HG03439 (cell line): ENCODE measurements around the gene CADPS.

Source experiments
- ATAC-seq: cut with Tn5 transposase; IDR thresholded peaks from one replicate; pipeline ENCODE4 v1.9.1; 2021; ENCODE audit warnings: mild to moderate bottlenecking, moderate library complexity; ENCODE audit not compliant: unreplicated experiment

The CADPS gene

GRCh38 chr3:62874711-62875557 lies at the start of gene CADPS:
Gene CADPS (minus strand): TSS chr3:62875416. CDS start chr3:62875029, 387 bp downstream.
- no peak for ATAC-seq

GRCh38 chr3:62923066-62923465 lies 47.9 kb upstream of the CADPS start:
- ATAC-seq, result no peak

- no peak for ATAC-seq
Observed at GRCh38 chr3:62922326-62922725, 47.1 kb upstream of the CADPS start.

- no peak for ATAC-seq
Observed at GRCh38 chr3:62920466-62920784, 45.2 kb upstream of the CADPS start.

GRCh38 chr3:62919784-62920465 lies 44.7 kb upstream of the CADPS start:
- ATAC-seq, result no peak

- no peak for ATAC-seq
Observed at GRCh38 chr3:62918777-62919176, 43.6 kb upstream of the CADPS start.

GRCh38 chr3:62918131-62918530 lies 42.9 kb upstream of the CADPS start:
- ATAC-seq, result no peak

- no peak for ATAC-seq
Observed at GRCh38 chr3:62911526-62911925, 36.3 kb upstream of the CADPS start.

- ATAC-seq, result no peak
Observed at GRCh38 chr3:62905331-62905730, 30.1 kb upstream of the CADPS start.

- no peak for ATAC-seq
Observed at GRCh38 chr3:62898530-62899496, 23.6 kb upstream of the CADPS start.

- no peak for ATAC-seq
Observed at GRCh38 chr3:62895901-62896300, 20.7 kb upstream of the CADPS start.

GRCh38 chr3:62892951-62893350 lies 17.7 kb upstream of the CADPS start:
- no peak for ATAC-seq

GRCh38 chr3:62892045-62892444 lies 16.8 kb upstream of the CADPS start:
- no peak for ATAC-seq

GRCh38 chr3:62888778-62889177 lies 13.6 kb upstream of the CADPS start:
- ATAC-seq, result no peak

- ATAC-seq, result no peak
Observed at GRCh38 chr3:62888180-62888579, 13.0 kb upstream of the CADPS start.

GRCh38 chr3:62885136-62885535 lies 9.9 kb upstream of the CADPS start:
- no peak for ATAC-seq

GRCh38 chr3:62884096-62884870 lies 9.1 kb upstream of the CADPS start:
- no peak for ATAC-seq

- no peak for ATAC-seq
Observed at GRCh38 chr3:62882676-62883200, 7.5 kb upstream of the CADPS start.

- ATAC-seq, result no peak
Observed at GRCh38 chr3:62876064-62876463, 848 bp upstream of the CADPS start.

GRCh38 chr3:62875558-62876002 lies 364 bp upstream of the CADPS start:
- ATAC-seq, result no peak
